Liver (tissue), 9 donors: ENCODE data around the gene CHKB. TPM values are rescaled to one million over a fixed set of nuclear protein-coding genes. Genes with fewer than 3 reads are reported as not detected.
A peak's percentile ranks its signal among the peaks of the same experiment; 100 is the strongest.

Experiments
- DNase-seq: peaks from one replicate; pipeline ENCODE4 v3.0.0-alpha.2; 2017; ENCODE audit warnings: low spot score
- H3K27ac ChIP-seq, 2 donors: one replicate each; pipeline ENCODE4 v1.7.0; 2013; ENCODE audit warnings: inconsistent platforms in 2 of 2, low read length in 2 of 2, control low read depth in 1 of 2, low read depth in 1 of 2, mild to moderate bottlenecking in 1 of 2
- H3K27me3 ChIP-seq, 4 donors: one replicate each; pipeline versions ENCODE4 v1.6.1 to v1.7.0; 2013; ENCODE audit warnings: low read length in 3 of 4, inconsistent platforms in 1 of 4, mild to moderate bottlenecking in 1 of 4, moderate library complexity in 1 of 4; ENCODE audit not compliant: control insufficient read depth in 4 of 4, insufficient read depth in 4 of 4
- H3K36me3 ChIP-seq, 4 donors: one replicate each; pipeline versions ENCODE4 v1.6.1 to v1.7.0; 2013; ENCODE audit warnings: low read length in 3 of 4, mild to moderate bottlenecking in 3 of 4, low read depth in 1 of 4, moderate library complexity in 1 of 4; ENCODE audit not compliant: control insufficient read depth in 4 of 4, insufficient read depth in 3 of 4
- H3K4me1 ChIP-seq, 4 donors: one replicate each; pipeline versions ENCODE4 v1.6.1 to v1.7.0; 2013; ENCODE audit warnings: low read length in 3 of 4, mild to moderate bottlenecking in 3 of 4, moderate library complexity in 1 of 4; ENCODE audit not compliant: control insufficient read depth in 4 of 4, insufficient read depth in 4 of 4
- H3K4me3 ChIP-seq, 3 donors: one replicate each; pipeline versions ENCODE4 v1.6.1 to v1.7.0; 2013; ENCODE audit warnings: low read length in 3 of 3, control low read depth in 1 of 3, low read depth in 1 of 3, mild to moderate bottlenecking in 1 of 3
- H3K9ac ChIP-seq, 2 donors: one replicate each; pipeline ENCODE4 v1.7.0; 2013; ENCODE audit warnings: low read length in 2 of 2, mild to moderate bottlenecking in 2 of 2, moderate library complexity in 2 of 2, control low read depth in 1 of 2, low read depth in 1 of 2
- H3K9me3 ChIP-seq, 4 donors: one replicate each; pipeline versions ENCODE4 v1.6.1 to v1.7.0; 2013; ENCODE audit warnings: low read length in 3 of 4; ENCODE audit not compliant: control insufficient read depth in 4 of 4
- CTCF ChIP-seq: fragments of 150-350 bp; IDR thresholded peaks from 2 replicates; pipeline ENCODE4 v1.5.1; 2017; ENCODE audit warnings: improper control_type of control experiment, low read depth, low read length; ENCODE audit not compliant: missing input control
- EGR1 ChIP-seq, 2 donors: IDR thresholded peaks; 2 replicates each; pipeline ENCODE4 v1.6.1; 2016 to 2018; ENCODE audit warnings: antibody characterized with exemption in 2 of 2, low read depth in 2 of 2
- FOXA1 ChIP-seq: IDR thresholded peaks from 2 replicates; pipeline ENCODE4 v1.6.1; 2016; ENCODE audit warnings: antibody characterized with exemption
- HNF4A ChIP-seq, 2 donors: conservative IDR thresholded peaks; 2 replicates each; pipeline ENCODE4 v1.6.1; 2016; ENCODE audit warnings: antibody characterized with exemption in 2 of 2, mild to moderate bottlenecking in 2 of 2
- NR2F2 ChIP-seq: IDR thresholded peaks from 2 replicates; pipeline ENCODE4 v1.6.1; 2016; ENCODE audit warnings: antibody characterized with exemption
- RAD21 ChIP-seq, 2 donors: IDR thresholded peaks; 2 replicates each; pipeline ENCODE4 v1.6.1; 2016; ENCODE audit warnings: antibody characterized with exemption in 2 of 2, mild to moderate bottlenecking in 2 of 2
- RXRA ChIP-seq, 2 donors: IDR thresholded peaks; 2 replicates each; pipeline ENCODE4 v1.6.1; 2017 to 2018; ENCODE audit warnings: antibody characterized with exemption in 2 of 2, mild to moderate bottlenecking in 1 of 2
- SP1 ChIP-seq: IDR thresholded peaks from 2 replicates; pipeline ENCODE4 v1.6.1; 2018; ENCODE audit warnings: antibody characterized with exemption, mild to moderate bottlenecking
- TAF1 ChIP-seq: conservative IDR thresholded peaks from 2 replicates; pipeline ENCODE4 v1.6.1; 2016; ENCODE audit warnings: antibody characterized with exemption, mild to moderate bottlenecking
- YY1 ChIP-seq: IDR thresholded peaks from 2 replicates; pipeline ENCODE4 v1.6.1; 2016; ENCODE audit warnings: antibody characterized with exemption, mild to moderate bottlenecking
- WGBS: extraction: QIAGEN DNeasy Blood & Tissue Kit; methylation state at CpG from one replicate; pipeline ENCODE4 v1.1.7; 2013; 5-methylcytosine and 5-hydroxymethylcytosine counted together
- polyA plus RNA-seq, 2 donors: library from polyadenylated mRNA; stranded (reverse) in 1 of 2; unstranded in 1 of 2; fragments of 200-250 nt in 1 of 2; fragments of >200 nt in 1 of 2; fragmentation: Nextera tagmentation in 1 of 2; extraction: Ambion mirVana in 1 of 2; gene quantifications; one replicate each; pipeline versions ENCODE4 v1.2.1 to v1.2.3, GENCODE V29; 2013 to 2015
- total RNA-seq, 2 donors: library from RNA; depleted of rRNA; stranded (reverse); fragments of >200 nt; gene quantifications; one replicate each; pipeline ENCODE4 v1.2.3, GENCODE V29; 2014
- TF ChIP-seq, protein P1 (sequence below): IDR thresholded peaks from 2 replicates; pipeline ENCODE4 v1.6.1; 2016; ENCODE audit warnings: antibody characterized with exemption, mild to moderate bottlenecking
- donor health status: healthy.
- donor health status: healthy.
- donor health status: healthy.
- donor health status: healthy.
- donor health status: healthy.

The CHKB gene
- total and polyA plus RNA-seq, 4 donors = 17.9 to 24.2 (median 20.6) TPM

DNA sequence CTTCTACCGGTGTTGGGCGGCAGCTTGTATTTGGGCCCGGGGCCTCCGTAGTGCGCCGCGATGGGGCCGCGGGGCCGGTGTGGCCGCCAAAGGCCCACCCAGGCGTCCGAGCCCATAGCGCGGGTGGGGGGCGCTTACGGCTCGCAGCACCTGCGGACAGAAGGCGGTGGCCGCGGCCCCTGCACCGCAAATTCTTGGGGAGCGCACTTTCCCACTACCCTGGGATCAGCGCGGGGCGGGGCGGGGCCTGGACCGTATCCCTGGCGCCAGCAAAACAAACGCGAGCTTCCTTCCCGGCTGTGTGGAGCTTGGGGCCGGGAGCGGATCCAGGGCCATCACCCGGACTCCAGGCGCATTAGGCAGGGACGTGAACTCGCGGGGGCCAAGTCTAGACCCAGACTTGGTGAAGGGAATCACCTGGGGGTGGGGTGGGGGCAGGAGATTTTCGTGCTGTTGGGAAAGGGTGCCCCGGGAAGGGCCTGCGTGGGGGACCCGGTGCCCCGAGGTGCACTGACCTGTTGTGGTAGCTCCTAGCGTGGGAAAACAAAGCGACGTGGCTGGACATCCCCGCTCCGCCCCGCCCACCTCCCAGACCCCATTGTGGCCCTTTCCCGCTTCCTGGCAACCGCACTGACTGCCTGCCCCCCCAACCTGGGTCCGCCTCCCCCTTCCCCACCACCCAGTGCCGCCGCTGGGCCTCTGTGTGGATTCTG lies 50.5 kb downstream of the CHKB start:
- no peaks in the 10 kb centered on the region for H3K27me3 ChIP-seq
- peak; percentile 45 for TF ChIP-seq SP1
- no peak for TF ChIP-seq CTCF
- TF ChIP-seq HNF4A (conservative IDR thresholded peaks at IDR 0.05) = peak; percentile 9 to 44
- TF ChIP-seq, protein P1, sequence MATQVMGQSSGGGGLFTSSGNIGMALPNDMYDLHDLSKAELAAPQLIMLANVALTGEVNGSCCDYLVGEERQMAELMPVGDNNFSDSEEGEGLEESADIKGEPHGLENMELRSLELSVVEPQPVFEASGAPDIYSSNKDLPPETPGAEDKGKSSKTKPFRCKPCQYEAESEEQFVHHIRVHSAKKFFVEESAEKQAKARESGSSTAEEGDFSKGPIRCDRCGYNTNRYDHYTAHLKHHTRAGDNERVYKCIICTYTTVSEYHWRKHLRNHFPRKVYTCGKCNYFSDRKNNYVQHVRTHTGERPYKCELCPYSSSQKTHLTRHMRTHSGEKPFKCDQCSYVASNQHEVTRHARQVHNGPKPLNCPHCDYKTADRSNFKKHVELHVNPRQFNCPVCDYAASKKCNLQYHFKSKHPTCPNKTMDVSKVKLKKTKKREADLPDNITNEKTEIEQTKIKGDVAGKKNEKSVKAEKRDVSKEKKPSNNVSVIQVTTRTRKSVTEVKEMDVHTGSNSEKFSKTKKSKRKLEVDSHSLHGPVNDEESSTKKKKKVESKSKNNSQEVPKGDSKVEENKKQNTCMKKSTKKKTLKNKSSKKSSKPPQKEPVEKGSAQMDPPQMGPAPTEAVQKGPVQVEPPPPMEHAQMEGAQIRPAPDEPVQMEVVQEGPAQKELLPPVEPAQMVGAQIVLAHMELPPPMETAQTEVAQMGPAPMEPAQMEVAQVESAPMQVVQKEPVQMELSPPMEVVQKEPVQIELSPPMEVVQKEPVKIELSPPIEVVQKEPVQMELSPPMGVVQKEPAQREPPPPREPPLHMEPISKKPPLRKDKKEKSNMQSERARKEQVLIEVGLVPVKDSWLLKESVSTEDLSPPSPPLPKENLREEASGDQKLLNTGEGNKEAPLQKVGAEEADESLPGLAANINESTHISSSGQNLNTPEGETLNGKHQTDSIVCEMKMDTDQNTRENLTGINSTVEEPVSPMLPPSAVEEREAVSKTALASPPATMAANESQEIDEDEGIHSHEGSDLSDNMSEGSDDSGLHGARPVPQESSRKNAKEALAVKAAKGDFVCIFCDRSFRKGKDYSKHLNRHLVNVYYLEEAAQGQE = peak; percentile 53
- TF ChIP-seq RXRA (IDR thresholded peaks at IDR 0.05) = peak; percentile 69 to 81
- TF ChIP-seq YY1 = peak; percentile 52
- TF ChIP-seq RAD21 (IDR thresholded peaks at IDR 0.05) = peak in 1 of 2 donors; percentile 40
- no peak for TF ChIP-seq TAF1
- WGBS = 2% methylated on average over 56 of the region's 56 CpGs
- peak overlapping the region in 1 of 2 donors; percentile 71 for H3K9ac ChIP-seq
- peak overlapping the region; percentile 92 to 98 for H3K27ac ChIP-seq
- no peaks in the 10 kb centered on the region for H3K9me3 ChIP-seq
- no peaks in the 10 kb centered on the region for H3K36me3 ChIP-seq
- peaks cover 3 to 33% (median 16%) of the 10 kb centered on the region in 4 donors for H3K4me1 ChIP-seq
- peak overlapping the region; percentile 49 to 93 (median 62) for H3K4me3 ChIP-seq
- DNase-seq = peak; percentile 61

DNA sequence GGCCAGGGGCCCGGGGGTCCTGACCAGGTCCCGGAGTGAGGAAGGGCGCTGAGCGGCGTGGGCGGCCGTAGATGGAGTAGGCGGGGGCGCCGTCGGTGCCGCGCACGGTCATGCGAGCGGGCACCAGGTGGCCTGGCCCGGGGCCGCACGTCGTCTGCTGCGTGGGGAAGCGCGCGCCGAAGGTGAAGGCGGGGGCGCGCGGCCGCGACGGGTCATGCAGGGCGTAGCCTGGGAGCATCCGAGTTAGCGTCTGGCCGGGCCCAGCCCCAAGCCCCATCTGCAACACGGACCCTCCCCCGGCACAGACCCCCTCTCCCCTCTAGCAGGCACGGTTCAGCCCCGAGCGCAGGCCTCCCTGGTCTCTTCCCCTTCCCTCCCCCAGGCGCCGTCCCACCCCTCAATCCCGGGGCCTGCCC lies 51.1 kb downstream of the CHKB start:
- H3K36me3 ChIP-seq = no peaks in the 10 kb centered on the region
- H3K27me3 ChIP-seq = no peaks in the 10 kb centered on the region
- TF ChIP-seq NR2F2 (no peak), FOXA1 (no peak), CTCF (no peak), EGR1 (IDR thresholded peaks at IDR 0.05; ENCODE audit: low read depth in 2 of 2) (peak in 1 of 2 donors; percentile 53)
- under 1% methylated on average over 44 of the region's 44 CpGs for WGBS
- H3K4me1 ChIP-seq = peaks cover 4 to 39% (median 19%) of the 10 kb centered on the region in 4 donors
- no peaks in the 10 kb centered on the region for H3K9me3 ChIP-seq
- H3K9ac ChIP-seq = peak overlapping the region; percentile 47 to 71
- H3K27ac ChIP-seq = peak overlapping the region; percentile 92 to 98
- peak overlapping the region; percentile 62 to 93 (median 90) for H3K4me3 ChIP-seq
- DNase-seq = no peak
